ENCODE data around the gene CCDC186.

The CCDC186 gene

GRCh38 chr10:114110174-114110972 lies 63.6 kb downstream of the CCDC186 start:
- no peak for DNase-seq (ENCODE audit: low read depth)

- no peak for DNase-seq (ENCODE audit: low read depth)
Measured at GRCh38 chr10:114103284-114103683, 70.7 kb downstream of the CCDC186 start.

- DNase-seq (ENCODE audit: low read depth), result no peak
Measured at GRCh38 chr10:114102256-114102655, 71.7 kb downstream of the CCDC186 start.

DNA sequence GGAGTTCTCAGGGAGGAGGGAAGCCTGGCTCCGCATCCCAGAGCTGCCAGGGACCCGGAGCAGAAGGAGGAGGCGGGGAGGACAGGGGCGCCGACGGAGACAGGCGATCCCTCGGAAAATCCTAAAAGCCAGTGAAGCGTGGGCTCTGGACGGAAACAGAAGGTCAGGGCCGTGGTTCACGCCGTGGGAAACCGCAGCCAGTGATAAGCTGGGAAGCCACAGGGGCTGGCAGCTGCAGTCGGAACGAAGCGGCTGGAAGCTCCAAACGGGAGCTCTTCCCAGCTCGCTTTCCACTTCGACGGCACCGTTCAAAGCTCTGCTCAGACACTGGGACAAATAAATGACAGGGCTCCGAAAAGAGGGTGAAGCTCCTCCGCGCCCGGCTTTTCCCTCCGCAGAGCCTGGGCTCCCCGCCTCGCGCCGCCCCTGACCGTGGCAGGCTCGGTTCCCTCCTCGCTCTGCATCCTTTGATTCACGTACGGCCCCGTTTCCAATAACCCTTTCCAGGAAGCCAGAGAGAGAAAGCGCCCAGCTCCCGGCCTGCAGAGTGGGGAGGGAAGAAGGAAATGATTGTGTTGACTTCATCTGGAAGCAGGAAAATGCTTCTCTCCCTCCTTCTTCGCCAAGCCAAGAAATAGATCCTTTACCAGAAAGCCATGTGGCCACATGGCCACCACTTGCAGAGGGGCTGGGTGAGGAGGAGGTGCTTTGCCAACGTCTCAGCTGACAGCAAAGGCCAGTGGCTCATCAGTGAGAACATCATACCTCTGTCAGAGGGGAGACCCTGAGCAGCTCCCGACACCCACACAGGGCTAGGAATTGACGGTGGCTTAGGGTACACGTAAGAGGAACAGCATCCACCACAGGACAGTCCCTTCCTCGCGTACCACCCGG lies 72.9 kb downstream of the CCDC186 start:
- DNase-seq (ENCODE audit: low read depth), result no peak

DNA sequence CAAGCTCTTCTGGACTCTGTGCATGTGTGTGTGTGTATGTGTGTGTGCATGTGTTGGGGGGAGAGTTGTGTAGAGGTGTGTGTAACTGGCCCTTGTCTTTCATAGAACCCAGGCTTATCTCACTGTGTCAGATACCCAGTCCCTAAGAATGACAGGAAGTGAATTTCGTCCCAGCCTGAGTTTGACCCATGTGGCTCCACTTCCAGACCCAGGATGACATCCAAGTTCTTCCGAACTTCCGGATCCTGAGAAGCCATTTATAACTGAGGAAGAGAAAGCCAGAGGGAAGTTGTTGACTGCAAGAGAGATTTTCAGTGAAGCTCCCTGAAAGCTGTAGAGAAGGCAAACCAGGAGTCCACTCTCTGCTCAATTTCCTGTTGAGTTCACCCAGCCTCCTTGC lies 77.1 kb downstream of the CCDC186 start:
- no peak for DNase-seq (ENCODE audit: low read depth)

DNA sequence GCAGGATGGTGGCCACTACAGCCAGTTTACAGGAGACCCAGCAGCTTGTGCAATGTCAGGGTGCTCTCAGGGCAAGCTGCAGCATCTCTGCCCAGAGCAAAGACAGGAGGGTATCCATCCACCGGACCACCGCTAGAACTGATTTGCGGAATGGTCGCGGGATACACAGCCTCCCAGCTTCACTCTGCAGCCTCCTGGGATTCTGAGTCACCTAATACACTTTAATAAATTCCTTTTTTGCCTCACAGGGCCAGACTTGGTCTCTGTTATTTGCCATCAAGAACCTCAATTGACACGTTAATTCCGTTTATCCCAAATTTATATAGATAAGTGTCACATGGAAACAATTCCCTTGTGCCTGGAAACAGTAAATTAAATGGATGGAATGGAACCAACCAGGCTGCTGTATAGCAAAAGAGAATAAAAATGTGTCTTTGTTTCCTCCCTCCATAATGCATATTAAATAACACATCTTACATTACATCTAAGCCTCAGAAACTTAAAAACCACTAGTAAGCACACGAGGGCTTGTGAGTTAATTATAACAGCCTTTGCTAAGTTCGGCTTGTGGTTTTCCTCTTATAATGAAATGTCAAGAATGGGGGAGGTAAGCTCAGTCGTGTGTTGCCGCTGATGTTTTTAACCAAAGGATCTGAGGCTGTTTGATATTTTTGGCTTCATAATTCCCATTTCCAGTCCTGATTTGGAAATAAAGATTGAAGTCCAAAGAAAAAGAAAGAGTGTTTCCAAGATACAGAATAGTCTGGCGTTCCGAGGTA lies 78.3 kb downstream of the CCDC186 start:
- DNase-seq (ENCODE audit: low read depth), result no peak

DNA sequence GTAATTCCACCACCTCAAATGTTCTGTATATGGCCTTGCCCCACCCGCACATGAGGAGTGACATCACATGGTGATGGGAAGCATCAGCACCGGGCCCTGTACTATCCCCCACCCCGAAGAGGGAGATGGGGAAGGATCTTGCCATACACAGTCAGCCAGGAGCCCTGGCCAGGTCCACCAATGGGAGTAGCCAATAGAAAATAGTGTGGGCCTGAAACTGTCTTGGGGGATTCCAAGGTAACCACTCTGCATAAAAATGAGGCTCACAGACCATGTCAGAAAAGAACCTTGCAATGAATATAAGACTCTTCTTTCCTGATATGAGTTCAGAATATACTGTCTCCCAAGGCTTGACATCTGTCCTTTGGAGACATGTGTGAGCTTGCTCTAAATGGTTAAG lies 79.2 kb downstream of the CCDC186 start:
- no peak for DNase-seq (ENCODE audit: low read depth)

DNA sequence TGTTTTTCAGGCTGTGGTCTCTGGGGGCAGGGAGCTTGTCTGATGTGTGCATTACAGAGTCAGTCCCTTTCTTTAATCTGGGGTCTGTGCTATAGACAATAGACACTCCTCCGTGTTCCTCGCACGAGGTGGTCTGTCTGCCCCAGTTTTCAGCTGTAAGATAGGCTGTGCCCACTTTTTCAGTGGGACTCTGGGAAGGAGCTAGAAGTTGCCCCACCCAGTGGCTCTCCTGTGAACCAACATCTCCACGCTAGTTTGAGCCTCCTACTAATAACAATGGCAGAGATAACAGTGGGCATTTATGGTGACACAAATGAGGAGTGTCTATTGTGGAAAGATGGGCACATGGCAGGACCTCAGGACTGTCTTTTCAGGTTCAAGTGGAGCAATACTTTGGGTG lies 86.3 kb downstream of the CCDC186 start:
- DNase-seq (ENCODE audit: low read depth), result no peak

DNA sequence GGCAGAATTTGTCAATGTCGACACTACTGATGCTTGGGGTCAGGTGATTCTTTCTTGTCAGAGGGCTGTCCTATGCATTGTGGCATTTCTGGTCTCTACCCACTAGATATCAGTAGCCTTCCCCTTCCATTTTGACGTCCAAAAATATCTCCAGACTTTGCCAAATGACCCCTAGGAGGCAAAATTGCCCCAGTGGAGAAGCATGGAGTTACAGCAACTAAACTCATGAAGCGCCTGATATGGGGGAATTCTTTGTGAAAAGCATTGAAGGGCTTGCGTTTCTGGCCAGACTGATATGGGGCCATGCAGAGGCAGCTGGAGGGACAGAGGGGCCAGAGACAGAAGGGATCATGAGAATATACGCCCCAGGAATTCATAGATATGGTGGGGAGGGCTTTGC lies 86.7 kb downstream of the CCDC186 start:
- DNase-seq (ENCODE audit: low read depth), result no peak

GRCh38 chr10:114084215-114084614 lies 89.8 kb downstream of the CCDC186 start:
- DNase-seq (ENCODE audit: low read depth), result no peak

- DNase-seq (ENCODE audit: low read depth), result no peak
Measured at GRCh38 chr10:114083040-114083439, 91.0 kb downstream of the CCDC186 start.

DNA sequence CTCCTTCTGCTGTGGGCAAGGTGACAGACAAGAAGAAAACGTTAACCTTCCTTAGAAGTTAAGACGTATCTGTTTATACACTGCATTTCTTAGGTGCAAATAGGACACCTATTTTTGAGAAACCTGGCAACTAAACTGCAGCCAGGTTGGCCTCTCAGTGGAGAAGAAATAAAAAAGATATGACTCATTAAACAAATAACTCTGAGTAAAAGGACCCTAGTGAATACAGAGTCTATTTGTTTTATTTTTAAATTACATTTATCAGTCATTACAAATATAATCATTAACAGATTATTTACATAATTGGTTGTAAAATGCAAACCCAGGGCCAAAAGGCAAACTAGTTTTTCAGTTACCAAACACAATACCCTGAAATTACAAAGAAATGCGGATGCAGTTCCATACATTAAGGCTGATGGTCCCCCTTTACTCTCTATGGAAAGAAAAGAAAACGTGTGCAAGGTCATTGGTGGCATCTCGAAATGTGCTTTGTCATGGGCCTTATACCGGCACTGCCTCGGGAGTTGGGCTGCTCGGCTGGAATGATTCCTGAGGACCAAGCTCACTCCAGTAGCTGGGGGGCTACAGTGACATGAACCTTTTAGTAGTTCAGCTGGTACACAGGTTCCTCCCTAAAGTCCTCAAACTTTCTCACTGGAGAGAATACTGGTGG lies 92.0 kb downstream of the CCDC186 start:
- DNase-seq (ENCODE audit: low read depth), result no peak

DNA sequence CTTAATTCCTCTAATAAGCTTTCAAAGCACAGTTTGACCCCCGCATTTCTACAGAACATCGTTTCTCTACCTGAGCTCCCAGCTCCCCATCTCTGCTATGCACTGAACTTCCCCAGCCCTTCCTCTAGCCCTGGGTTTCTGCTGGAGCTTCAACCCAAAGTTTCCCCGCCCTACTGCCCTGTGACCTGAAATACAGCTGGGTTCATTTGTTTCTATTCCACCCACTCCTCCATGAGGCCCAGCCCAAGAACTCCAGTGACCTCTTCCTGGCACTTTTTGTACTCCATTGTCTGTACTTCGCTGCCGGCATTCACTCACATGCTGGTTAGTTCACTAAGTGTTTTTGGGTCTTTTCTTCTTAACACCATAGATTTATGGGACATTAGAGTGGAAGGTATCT lies 94.6 kb downstream of the CCDC186 start:
- DNase-seq (ENCODE audit: low read depth), result no peak

- DNase-seq (ENCODE audit: low read depth), result no peak
Measured at GRCh38 chr10:114078346-114078745, 95.7 kb downstream of the CCDC186 start.

- no peak for DNase-seq (ENCODE audit: low read depth)
Measured at GRCh38 chr10:114077815-114078219, 96.2 kb downstream of the CCDC186 start.

GRCh38 chr10:114077347-114077746 lies 96.7 kb downstream of the CCDC186 start:
- no peak for DNase-seq (ENCODE audit: low read depth)

GRCh38 chr10:114075093-114075492 lies 98.9 kb downstream of the CCDC186 start:
- no peak for DNase-seq (ENCODE audit: low read depth)

GRCh38 chr10:114073395-114074186 lies 100.4 kb downstream of the CCDC186 start:
- peak; percentile 7 for DNase-seq (ENCODE audit: low read depth)

DNA sequence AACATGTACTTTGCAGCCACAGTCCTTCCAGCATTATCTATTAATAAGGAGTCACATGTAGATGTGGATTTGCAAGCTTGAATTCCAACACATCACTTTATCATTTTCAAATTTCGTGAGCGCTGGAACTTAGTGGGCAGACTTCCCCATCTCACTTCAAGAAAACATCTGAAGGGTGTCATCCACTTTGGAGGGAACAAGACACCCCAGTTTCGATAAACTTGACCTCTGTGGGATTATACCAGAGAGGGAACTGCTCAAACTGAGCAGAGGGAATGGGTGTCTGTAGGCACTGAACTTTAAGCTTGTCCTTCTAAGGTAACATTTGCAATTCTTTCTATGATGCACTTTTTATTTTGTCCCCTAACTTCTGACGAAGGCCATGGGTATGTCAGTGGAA lies 102.8 kb downstream of the CCDC186 start:
- DNase-seq (ENCODE audit: low read depth), result no peak
